H1 (cell line): ENCODE data around the gene KCNJ4. TPM values are rescaled to one million over a fixed set of nuclear protein-coding genes. Genes with fewer than 3 reads are reported as not detected.

ENCODE experiments used
- POLR2AphosphoS5 ChIP-seq: IDR thresholded peaks from 2 replicates; pipeline ENCODE4 v1.6.1; 2011; ENCODE audit warnings: low read depth, low read length
- RXRA ChIP-seq: IDR thresholded peaks from 2 replicates; pipeline ENCODE4 v1.6.1; 2011; ENCODE audit warnings: low read depth, mild to moderate bottlenecking, low read length, moderate library complexity; ENCODE audit not compliant: insufficient read depth
- SIN3A ChIP-seq, 2 experiments: IDR thresholded peaks in 1 of 2; conservative IDR thresholded peaks in 1 of 2; 2 replicates each; pipeline ENCODE4 v1.6.1; 2011 to 2012; ENCODE audit warnings: low read length in 2 of 2, improper control_type of control experiment in 1 of 2, low read depth in 1 of 2, mild to moderate bottlenecking in 1 of 2
- SP1 ChIP-seq: IDR thresholded peaks from 2 replicates; pipeline ENCODE4 v1.6.1; 2011; ENCODE audit warnings: low read depth, low read length
- TAF1 ChIP-seq: IDR thresholded peaks from 2 replicates; pipeline ENCODE4 v1.6.1; 2011; ENCODE audit warnings: mild to moderate bottlenecking, low read depth, low read length
- polyA plus RNA-seq, 7 experiments: library from polyadenylated mRNA; depleted of rRNA in 3 of 7; stranded (reverse) in 5 of 7; unstranded in 2 of 7; fragments of >200 nt in 5 of 7; fragments of 200-250 nt in 2 of 7; gene quantifications; 1 replicate in 5 of 7; 2 replicates in 1 of 7; 4 replicates in 1 of 7; pipeline versions ENCODE4 v1.2.1 to v1.2.3, GENCODE V29; 2011 to 2013; ENCODE audit warnings: missing spikeins in 2 of 7, mixed read lengths in 2 of 7
- total RNA-seq: library from RNA; stranded (reverse); fragmentation: NEBNext Ultra II Directional; extraction: Animal tissue kit (Norgen Biotek cat#: 25700); gene quantifications from 2 replicates; pipeline ENCODE4 v1.2.1, GENCODE V29; 2021

KCNJ4 gene
- total and polyA plus RNA-seq, 2 of the 8 experiments (the other 6 are each of a cell fraction or from before 2014, with no cell fraction given), result 1.4 to 2.2 TPM

GRCh38 chr22:38406617-38407016 is 48.4 kb downstream of the KCNJ4 start (continued):
- no peak for TF ChIP-seq SIN3A (conservative IDR thresholded peaks at IDR 0.05 in 1 of 2, IDR thresholded peaks at IDR 0.05 in 1 of 2; ENCODE audit: low read depth in 1 of 2, low read length in 2 of 2)
- TF ChIP-seq SP1, result no peak
- TF ChIP-seq TAF1, result no peak
- no peak for TF ChIP-seq POLR2AphosphoS5
- no peak for TF ChIP-seq RXRA
